ENCODE results near the gene CEACAM3.
A peak's percentile ranks its signal among the peaks of the same experiment; 100 is the strongest.

Gene CEACAM3

GRCh38 chr19:41783612-41784011, 12.8 kb upstream of the CEACAM3 start:
- no peaks in the 10 kb centered on the region for H3K9me3 ChIP-seq (ENCODE audit: insufficient read depth, low read depth, low read length)
- H4K20me1 ChIP-seq (ENCODE audit: insufficient read depth, low read length, poor library complexity, severe bottlenecking), result no peaks in the 10 kb centered on the region
- TF ChIP-seq EZH2phosphoT487 (IDR thresholded peaks at IDR 0.05; ENCODE audit: borderline replicate concordance) (no peak), CTCF (conservative IDR thresholded peaks at IDR 0.05; ENCODE audit: low read length) (no peak)
- no peak overlapping the region for H3K4me2 ChIP-seq (ENCODE audit: low read depth, low read length, poor library complexity, severe bottlenecking)
- peaks cover 14% of the 10 kb centered on the region for H3K4me1 ChIP-seq (ENCODE audit: insufficient read depth, low read length, poor library complexity, severe bottlenecking)
- H3F3A ChIP-seq (ENCODE audit: low read depth), result no peaks in the 10 kb centered on the region
- no peak overlapping the region for H3K9ac ChIP-seq (ENCODE audit: low read depth, low read length, poor library complexity, severe bottlenecking)
- H2AFZ ChIP-seq (ENCODE audit: low read length), result no peak overlapping the region
- no peaks in the 10 kb centered on the region for H3K36me3 ChIP-seq (ENCODE audit: insufficient read depth, low read length)
- H3K4me3 ChIP-seq (ENCODE audit: low read length, poor library complexity, severe bottlenecking), result no peak overlapping the region
- no peaks in the 10 kb centered on the region for H3K9me2 ChIP-seq (replicated peaks; ENCODE audit: low read depth, low read length)
- H3K79me2 ChIP-seq (ENCODE audit: insufficient read depth, low read length), result no peaks in the 10 kb centered on the region
- no peaks in the 10 kb centered on the region for H3K27me3 ChIP-seq (ENCODE audit: insufficient read depth, low read length, poor library complexity, severe bottlenecking)

- no peaks in the 10 kb centered on the region for H3K9me2 ChIP-seq (replicated peaks; ENCODE audit: low read depth, low read length)
- peak overlapping the region; percentile 86; the same call in 1 of the 2 replicates for H2AFZ ChIP-seq (ENCODE audit: low read length)
- TF ChIP-seq CTCF (conservative IDR thresholded peaks at IDR 0.05; ENCODE audit: low read length), result no peak
- no peak for TF ChIP-seq EZH2phosphoT487 (IDR thresholded peaks at IDR 0.05; ENCODE audit: borderline replicate concordance)
- H3F3A ChIP-seq (ENCODE audit: low read depth), result no peaks in the 10 kb centered on the region
- no peaks in the 10 kb centered on the region for H3K79me2 ChIP-seq (ENCODE audit: insufficient read depth, low read length)
- no peaks in the 10 kb centered on the region for H3K27me3 ChIP-seq (ENCODE audit: insufficient read depth, low read length, poor library complexity, severe bottlenecking)
- H4K20me1 ChIP-seq (ENCODE audit: insufficient read depth, low read length, poor library complexity, severe bottlenecking), result no peaks in the 10 kb centered on the region
- no peak overlapping the region for H3K4me3 ChIP-seq (ENCODE audit: low read length, poor library complexity, severe bottlenecking)
- H3K36me3 ChIP-seq (ENCODE audit: insufficient read depth, low read length), result no peaks in the 10 kb centered on the region
- peak overlapping the region; percentile 59 for H3K4me2 ChIP-seq (ENCODE audit: low read depth, low read length, poor library complexity, severe bottlenecking)
- H3K9ac ChIP-seq (ENCODE audit: low read depth, low read length, poor library complexity, severe bottlenecking), result no peak overlapping the region
- no peaks in the 10 kb centered on the region for H3K9me3 ChIP-seq (ENCODE audit: insufficient read depth, low read depth, low read length)
- H3K4me1 ChIP-seq (ENCODE audit: insufficient read depth, low read length, poor library complexity, severe bottlenecking), result peaks cover 14% of the 10 kb centered on the region
These were observed 12.1 kb upstream of the CEACAM3 start for GRCh38 chr19:41784312-41784711.

GRCh38 chr19:41784743-41785142, 11.6 kb upstream of the CEACAM3 start:
- Histone ChIP-seq H2AFZ (ENCODE audit: low read length) (peak overlapping the region; percentile 86), H3K27me3 (ENCODE audit: insufficient read depth, low read length, poor library complexity, severe bottlenecking) (no peaks in the 10 kb centered on the region), H3K36me3 (ENCODE audit: insufficient read depth, low read length) (no peaks in the 10 kb centered on the region), H3K4me3 (ENCODE audit: low read length, poor library complexity, severe bottlenecking) (peak overlapping the region; percentile 23), H3K9me3 (ENCODE audit: insufficient read depth, low read depth, low read length) (no peaks in the 10 kb centered on the region), H3K9ac (ENCODE audit: low read depth, low read length, poor library complexity, severe bottlenecking) (no peak overlapping the region), H3K9me2 (replicated peaks; ENCODE audit: low read depth, low read length) (no peaks in the 10 kb centered on the region), H4K20me1 (ENCODE audit: insufficient read depth, low read length, poor library complexity, severe bottlenecking) (no peaks in the 10 kb centered on the region), H3K4me2 (ENCODE audit: low read depth, low read length, poor library complexity, severe bottlenecking) (peak overlapping the region; percentile 59), H3F3A (ENCODE audit: low read depth) (no peaks in the 10 kb centered on the region), H3K79me2 (ENCODE audit: insufficient read depth, low read length) (no peaks in the 10 kb centered on the region), H3K4me1 (ENCODE audit: insufficient read depth, low read length, poor library complexity, severe bottlenecking) (peaks cover 14% of the 10 kb centered on the region)
- TF ChIP-seq EZH2phosphoT487 (IDR thresholded peaks at IDR 0.05; ENCODE audit: borderline replicate concordance) (no peak), CTCF (conservative IDR thresholded peaks at IDR 0.05; ENCODE audit: low read length) (no peak)
